HG03342 (cell line): Measurements from ENCODE around the gene IRF4.

Source experiments
- ATAC-seq: cut with Tn5 transposase; IDR thresholded peaks from one replicate; pipeline ENCODE4 v1.9.1; 2021; ENCODE audit warnings: mild to moderate bottlenecking, moderate library complexity; ENCODE audit not compliant: unreplicated experiment

The IRF4 gene

DNA sequence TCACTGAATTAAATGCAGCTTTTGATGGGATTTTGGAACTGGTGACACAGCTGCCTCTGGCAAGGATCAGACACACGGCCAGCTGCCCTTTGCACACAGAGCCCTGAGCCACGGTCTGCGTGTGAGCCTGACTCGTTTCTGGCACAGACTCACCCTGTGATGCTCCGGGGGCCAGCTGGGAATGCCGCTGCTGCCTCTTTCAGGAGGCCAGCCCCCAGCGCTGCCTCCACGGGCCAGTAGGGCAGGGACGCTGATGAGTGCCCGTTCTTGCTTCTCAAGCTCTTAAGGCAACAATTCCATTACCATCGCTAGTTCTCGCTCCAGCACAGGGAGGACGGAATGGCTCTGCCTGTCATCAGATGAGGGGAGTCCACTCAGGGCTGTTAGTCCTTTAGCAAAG is 61.6 kb downstream of the IRF4 start:
- no peak for ATAC-seq

- no peak for ATAC-seq
These were observed 62.8 kb downstream of the IRF4 start for GRCh38 chr6:454148-454991.

GRCh38 chr6:455006-455585 is 63.5 kb downstream of the IRF4 start:
- ATAC-seq = no peak

- ATAC-seq = no peak
These were observed 64.3 kb downstream of the IRF4 start for GRCh38 chr6:455835-456234.

GRCh38 chr6:456358-456867 is 64.9 kb downstream of the IRF4 start:
- no peak for ATAC-seq

GRCh38 chr6:456887-457286 is 65.3 kb downstream of the IRF4 start:
- ATAC-seq = no peak
